PC-3 (cell line): ENCODE measurements around the gene ZNF616. TPM values are rescaled to one million over a fixed set of nuclear protein-coding genes. Genes with fewer than 3 reads are reported as not detected.

Source experiments
- ATAC-seq: fragments of 200-7000 bp; cut with Tn5 transposase; 2 replicates; pipeline ENCODE4 v1.9.1; 2020; ENCODE audit warnings: mild to moderate bottlenecking, moderate library complexity
- BruUV-seq: library from RNA; stranded (reverse); fragments of 400-500 nt; replicated peaks from 2 replicates; lab custom pipeline; 2021; lab: Mats Ljungman, UMichigan
- CTCF ChIA-PET: fragments of 300-600 bp; sonication (Branson Sonifier 250); formaldehyde crosslinking; loops from one replicate; lab custom pipeline; 2022; ENCODE audit warnings: antibody characterized with exemption; lab: Charles Lee
- POLR2A ChIA-PET: fragments of 300-600 bp; sonication (Branson Sonifier 250); formaldehyde crosslinking; loops from one replicate; lab custom pipeline; 2022; ENCODE audit warnings: antibody characterized with exemption; ENCODE audit not compliant: unreplicated experiment; lab: Charles Lee
- DNase-seq: peaks from one replicate; pipeline ENCODE4 v3.0.0-alpha.2; 2015
- H2AFZ ChIP-seq: fragments of 300-600 bp; sonication (generic); 2 replicates; pipeline ENCODE4 v1.6.0; 2016; ENCODE audit warnings: antibody characterized with exemption, low read length
- H3F3A ChIP-seq: fragments of 300-600 bp; sonication (generic); one replicate; pipeline ENCODE4 v1.6.0; 2017; ENCODE audit warnings: antibody characterized with exemption, low read length, control low read depth, mild to moderate bottlenecking; ENCODE audit not compliant: unreplicated experiment
- H3K27ac ChIP-seq: fragments of 300-600 bp; sonication (generic); 2 replicates; pipeline ENCODE4 v1.5.1; 2016; ENCODE audit warnings: mild to moderate bottlenecking, low read length
- H3K27me3 ChIP-seq: fragments of 300-600 bp; sonication (generic); 2 replicates; pipeline ENCODE4 v1.6.1; 2016; ENCODE audit warnings: low read length, mixed read lengths
- H3K36me3 ChIP-seq: fragments of 300-600 bp; sonication (generic); 2 replicates; pipeline ENCODE4 v1.6.1; 2016; ENCODE audit warnings: low read depth, mixed run types, low read length, mixed read lengths
- H3K4me1 ChIP-seq: fragments of 300-600 bp; sonication (generic); 2 replicates; pipeline ENCODE4 v1.5.1; 2016; ENCODE audit warnings: low read length; ENCODE audit not compliant: insufficient read depth
- H3K4me2 ChIP-seq: fragments of 300-600 bp; sonication (generic); 2 replicates; pipeline ENCODE4 v1.6.0; 2016; ENCODE audit warnings: low read length
- H3K4me3 ChIP-seq: fragments of 300-600 bp; sonication (generic); 2 replicates; pipeline ENCODE4 v1.5.1; 2016; ENCODE audit warnings: mild to moderate bottlenecking, low read length, mixed read lengths
- H3K79me2 ChIP-seq: fragments of 300-600 bp; sonication (generic); 2 replicates; pipeline ENCODE4 v1.6.1; 2017; ENCODE audit warnings: low read length, mixed read lengths
- H3K9ac ChIP-seq: fragments of 300-600 bp; sonication (generic); 2 replicates; pipeline ENCODE4 v1.6.0; 2016; ENCODE audit warnings: mild to moderate bottlenecking, low read length
- H3K9me2 ChIP-seq: fragments of 300-600 bp; sonication (generic); replicated peaks from 2 replicates; pipeline ENCODE4 v1.6.1; 2016; ENCODE audit warnings: mixed run types, low read length, mixed read lengths
- H3K9me3 ChIP-seq: fragments of 300-600 bp; sonication (generic); 2 replicates; pipeline ENCODE4 v1.6.1; 2016; ENCODE audit warnings: low read length, mixed read lengths
- H4K20me1 ChIP-seq: fragments of 300-600 bp; sonication (generic); 2 replicates; pipeline ENCODE4 v1.6.1; 2016; ENCODE audit warnings: low read length, mixed read lengths
- EZH2 ChIP-seq: fragments of 300-600 bp; sonication (generic); IDR thresholded peaks from one replicate; pipeline ENCODE4 v1.6.1; 2017; ENCODE audit warnings: antibody characterized with exemption, mild to moderate bottlenecking, low read length; ENCODE audit not compliant: unreplicated experiment
- EZH2phosphoT487 ChIP-seq: fragments of 300-600 bp; sonication (generic); IDR thresholded peaks from 2 replicates; pipeline ENCODE4 v1.6.1; 2018; ENCODE audit warnings: mild to moderate bottlenecking, antibody characterized with exemption, low read length, borderline replicate concordance
- intact Hi-C: fragments of 100-400 bp; cut with micrococcal nuclease; formaldehyde crosslinking; loops from 2 replicates; pipeline ENCODE4 v1.9.0; 2023
- total RNA-seq: library from RNA; depleted of rRNA; stranded (reverse); fragments of >200 nt; gene quantifications from 2 replicates; pipeline ENCODE4 v1.2.3, GENCODE V29; 2014; rRNA removed
- TF ChIP-seq, protein P1 (sequence below): fragments of 300-600 bp; sonication (generic); conservative IDR thresholded peaks from 2 replicates; pipeline ENCODE4 v1.5.1; 2017; ENCODE audit warnings: antibody characterized with exemption, low read depth, mild to moderate bottlenecking, low read length

The ZNF616 gene
- total RNA-seq, 1 experiment from 2014 or later: 3.9 TPM

DNA sequence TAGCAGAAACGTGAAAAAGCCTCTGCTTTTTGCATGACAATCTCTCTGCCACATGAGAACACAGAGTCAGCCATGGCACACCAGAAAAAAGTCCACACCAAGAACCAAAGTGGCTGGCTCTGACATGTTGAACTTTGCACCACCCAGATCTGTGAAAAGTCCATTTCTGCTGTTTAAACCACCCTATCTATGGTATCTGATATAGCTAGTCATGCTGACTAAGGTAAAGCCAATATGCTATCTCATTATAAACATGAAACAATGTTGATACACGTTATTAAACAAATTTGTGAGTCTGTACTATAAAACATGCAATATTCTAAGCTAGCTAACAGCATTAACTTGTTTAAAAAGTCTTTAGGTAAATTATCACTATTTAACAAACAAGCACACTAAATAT, 70.1 kb downstream of the ZNF616 start:
- intact Hi-C loops: no loop called here
- Histone ChIP-seq H4K20me1 (no peaks in the 10 kb centered on the region), H3K9me2 (no peaks in the 10 kb centered on the region), H3F3A (no peaks in the 10 kb centered on the region), H3K79me2 (no peaks in the 10 kb centered on the region), H3K27me3 (no peaks in the 10 kb centered on the region), H3K4me2 (no peak overlapping the region), H3K4me3 (peak overlapping the region; percentile 23; the same call in 1 of the 2 replicates), H3K36me3 (peaks cover 99% of the 10 kb centered on the region), H3K9ac (no peak overlapping the region), H3K9me3 (peaks cover 85% of the 10 kb centered on the region), H3K4me1 (no peaks in the 10 kb centered on the region), H2AFZ (no peak overlapping the region), H3K27ac (no peak overlapping the region)
- BruUV-seq: no TSS peak
- ATAC-seq: no peak
- TF ChIP-seq EZH2phosphoT487: no peak
- no peak for TF ChIP-seq EZH2
- no peak for DNase-seq
- CTCF ChIA-PET: no interaction called here
- POLR2A ChIA-PET: no interaction called here

DNA sequence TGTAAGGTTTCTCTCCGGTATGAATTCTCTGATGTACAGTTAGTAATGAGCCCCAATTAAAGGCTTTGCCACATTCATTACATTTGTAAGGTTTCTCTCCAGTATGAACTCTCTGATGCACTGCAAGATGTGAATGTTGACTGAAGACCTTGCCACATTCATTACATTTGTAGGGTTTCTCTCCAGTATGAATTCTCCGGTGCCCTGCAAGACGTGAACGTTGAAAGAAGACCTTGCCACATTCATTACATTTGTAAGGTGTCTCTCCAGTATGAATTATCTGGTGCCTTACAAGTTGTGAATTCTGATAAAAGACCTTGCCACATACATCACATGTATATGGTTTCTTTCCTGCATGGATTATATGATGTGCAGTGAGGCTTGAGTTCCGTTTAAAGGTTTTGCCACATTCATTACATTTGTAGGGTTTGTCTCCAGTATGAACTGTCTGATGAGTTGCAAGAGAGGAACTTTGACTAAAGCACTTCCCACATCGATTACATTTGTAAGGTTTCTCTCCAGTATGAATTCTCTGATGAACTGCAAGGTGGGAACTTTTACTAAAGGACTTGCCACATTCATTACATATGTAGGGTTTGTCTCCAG, 73.4 kb downstream of the ZNF616 start:
- ChIA-PET CTCF (no interaction called here), POLR2A (no interaction called here)
- BruUV-seq: no TSS peak
- Histone ChIP-seq H3K9ac (no peak overlapping the region), H3K36me3 (peaks cover 93% of the 10 kb centered on the region), H3K4me1 (no peaks in the 10 kb centered on the region), H3K9me3 (peaks cover 82% of the 10 kb centered on the region), H3K9me2 (no peaks in the 10 kb centered on the region), H4K20me1 (no peaks in the 10 kb centered on the region), H3K4me2 (no peak overlapping the region), H3K27me3 (no peaks in the 10 kb centered on the region), H2AFZ (no peak overlapping the region), H3K27ac (no peak overlapping the region), H3F3A (no peaks in the 10 kb centered on the region), H3K79me2 (no peaks in the 10 kb centered on the region), H3K4me3 (no peak overlapping the region; the same call in 1 of the 2 replicates)
- intact Hi-C loops: no loop called here
- no peak for ATAC-seq
- no peak for TF ChIP-seq EZH2phosphoT487
- TF ChIP-seq EZH2: no peak
- TF ChIP-seq, protein P1, sequence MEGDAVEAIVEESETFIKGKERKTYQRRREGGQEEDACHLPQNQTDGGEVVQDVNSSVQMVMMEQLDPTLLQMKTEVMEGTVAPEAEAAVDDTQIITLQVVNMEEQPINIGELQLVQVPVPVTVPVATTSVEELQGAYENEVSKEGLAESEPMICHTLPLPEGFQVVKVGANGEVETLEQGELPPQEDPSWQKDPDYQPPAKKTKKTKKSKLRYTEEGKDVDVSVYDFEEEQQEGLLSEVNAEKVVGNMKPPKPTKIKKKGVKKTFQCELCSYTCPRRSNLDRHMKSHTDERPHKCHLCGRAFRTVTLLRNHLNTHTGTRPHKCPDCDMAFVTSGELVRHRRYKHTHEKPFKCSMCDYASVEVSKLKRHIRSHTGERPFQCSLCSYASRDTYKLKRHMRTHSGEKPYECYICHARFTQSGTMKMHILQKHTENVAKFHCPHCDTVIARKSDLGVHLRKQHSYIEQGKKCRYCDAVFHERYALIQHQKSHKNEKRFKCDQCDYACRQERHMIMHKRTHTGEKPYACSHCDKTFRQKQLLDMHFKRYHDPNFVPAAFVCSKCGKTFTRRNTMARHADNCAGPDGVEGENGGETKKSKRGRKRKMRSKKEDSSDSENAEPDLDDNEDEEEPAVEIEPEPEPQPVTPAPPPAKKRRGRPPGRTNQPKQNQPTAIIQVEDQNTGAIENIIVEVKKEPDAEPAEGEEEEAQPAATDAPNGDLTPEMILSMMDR: no peak
- no peak for DNase-seq

DNA sequence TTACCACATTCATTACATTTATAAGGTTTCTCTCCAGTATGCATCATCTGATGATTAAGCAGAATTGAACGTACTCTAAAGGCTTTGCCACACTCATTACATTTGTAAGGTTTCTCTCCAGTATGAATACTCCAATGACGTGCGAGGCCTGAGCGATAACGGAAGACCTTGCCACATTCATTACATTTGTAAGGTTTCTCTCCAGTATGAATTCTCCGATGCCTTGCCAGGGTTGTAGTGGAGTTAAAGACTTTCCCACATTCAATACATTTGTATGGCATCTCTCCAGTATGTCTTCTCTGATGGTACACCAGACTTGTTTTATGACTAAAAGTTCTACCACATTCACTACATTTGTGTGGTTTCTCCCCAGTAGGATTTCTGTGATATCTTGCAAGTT, 74.3 kb downstream of the ZNF616 start:
- ChIA-PET POLR2A (no interaction called here), CTCF (no interaction called here)
- Histone ChIP-seq H3K4me3 (no peak overlapping the region; the same call in 1 of the 2 replicates), H3K36me3 (peaks cover 91% of the 10 kb centered on the region), H3K79me2 (no peaks in the 10 kb centered on the region), H3K9ac (no peak overlapping the region), H3F3A (no peaks in the 10 kb centered on the region), H2AFZ (no peak overlapping the region), H3K27ac (no peak overlapping the region), H3K9me2 (no peaks in the 10 kb centered on the region), H3K4me1 (no peaks in the 10 kb centered on the region), H3K27me3 (no peaks in the 10 kb centered on the region), H3K9me3 (peaks cover 78% of the 10 kb centered on the region), H4K20me1 (no peaks in the 10 kb centered on the region), H3K4me2 (no peak overlapping the region)
- no TSS peak for BruUV-seq
- no peak for ATAC-seq
- DNase-seq: no peak
- intact Hi-C loops: no loop called here
- TF ChIP-seq EZH2phosphoT487 (no peak), EZH2 (no peak)
- TF ChIP-seq, protein P1: no peak

Other genes starting within 250 kb of the ZNF616 start
- 4.7 and 9.7 TPM in 2 replicates for gene ZNF649, start 234.9 kb downstream of the ZNF616 start, total RNA-seq
- 3.1 and 4.3 TPM in 2 replicates for gene ZNF613, start 212.5 kb downstream of the ZNF616 start, total RNA-seq
- 5.2 and 6.2 TPM in 2 replicates for gene ZNF350, start 153.1 kb downstream of the ZNF616 start, total RNA-seq
- gene ZNF615, start 131.7 kb downstream of the ZNF616 start, total RNA-seq: 5.4 and 5.5 TPM in 2 replicates
- 9.7 and 10.4 TPM in 2 replicates for gene ZNF614, start 111.6 kb downstream of the ZNF616 start, total RNA-seq
- 4.4 and 6.4 TPM in 2 replicates for gene ZNF432, start 91.1 kb downstream of the ZNF616 start, total RNA-seq
- gene ZNF841, start 44.2 kb downstream of the ZNF616 start, total RNA-seq: 11.6 and 15.0 TPM in 2 replicates
- gene ZNF836, start 31.7 kb upstream of the ZNF616 start, total RNA-seq: 2.6 and 8.0 TPM in 2 replicates
- gene PPP2R1A, start 50.1 kb upstream of the ZNF616 start, total RNA-seq: 336 and 427 TPM in 2 replicates
- gene ZNF766, start 129.6 kb upstream of the ZNF616 start, total RNA-seq: 9.1 and 11.7 TPM in 2 replicates
- 7.3 and 9.6 TPM in 2 replicates for gene ZNF480, start 157.2 kb upstream of the ZNF616 start, total RNA-seq
- 0.23 and 0.29 TPM in 2 replicates for gene ZNF610, start 196.3 kb upstream of the ZNF616 start, total RNA-seq
- 1.7 and 3.2 TPM in 2 replicates for gene ZNF880, start 230.0 kb upstream of the ZNF616 start, total RNA-seq